ENCODE data around the gene TJP3. TPM values are rescaled to one million over a fixed set of nuclear protein-coding genes. Genes with fewer than 3 reads are reported as not detected.

Gene TJP3, protein sequence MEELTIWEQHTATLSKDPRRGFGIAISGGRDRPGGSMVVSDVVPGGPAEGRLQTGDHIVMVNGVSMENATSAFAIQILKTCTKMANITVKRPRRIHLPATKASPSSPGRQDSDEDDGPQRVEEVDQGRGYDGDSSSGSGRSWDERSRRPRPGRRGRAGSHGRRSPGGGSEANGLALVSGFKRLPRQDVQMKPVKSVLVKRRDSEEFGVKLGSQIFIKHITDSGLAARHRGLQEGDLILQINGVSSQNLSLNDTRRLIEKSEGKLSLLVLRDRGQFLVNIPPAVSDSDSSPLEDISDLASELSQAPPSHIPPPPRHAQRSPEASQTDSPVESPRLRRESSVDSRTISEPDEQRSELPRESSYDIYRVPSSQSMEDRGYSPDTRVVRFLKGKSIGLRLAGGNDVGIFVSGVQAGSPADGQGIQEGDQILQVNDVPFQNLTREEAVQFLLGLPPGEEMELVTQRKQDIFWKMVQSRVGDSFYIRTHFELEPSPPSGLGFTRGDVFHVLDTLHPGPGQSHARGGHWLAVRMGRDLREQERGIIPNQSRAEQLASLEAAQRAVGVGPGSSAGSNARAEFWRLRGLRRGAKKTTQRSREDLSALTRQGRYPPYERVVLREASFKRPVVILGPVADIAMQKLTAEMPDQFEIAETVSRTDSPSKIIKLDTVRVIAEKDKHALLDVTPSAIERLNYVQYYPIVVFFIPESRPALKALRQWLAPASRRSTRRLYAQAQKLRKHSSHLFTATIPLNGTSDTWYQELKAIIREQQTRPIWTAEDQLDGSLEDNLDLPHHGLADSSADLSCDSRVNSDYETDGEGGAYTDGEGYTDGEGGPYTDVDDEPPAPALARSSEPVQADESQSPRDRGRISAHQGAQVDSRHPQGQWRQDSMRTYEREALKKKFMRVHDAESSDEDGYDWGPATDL
- total RNA-seq (100 to 1,000 TPM in 2 of 5 donors, 10 to 100 TPM in 3; 31.9 to 204 (median 95.1) TPM), polyA plus RNA-seq (10 to 100 TPM; 62.3 to 96.1 (median 93.1) TPM)
- long read RNA-seq, donor 1, partial matches to known transcripts = 0 of 4 reads
- long read RNA-seq, donor 1, other reads (novel, unspliced or antisense) = 0 of 4 reads
- long read RNA-seq, donor 2, partial matches to known transcripts = 0 of 2 reads
- long read RNA-seq, donor 2, other reads (novel, unspliced or antisense) = 0 of 2 reads
- long read RNA-seq, donor 3 = 0 reads
- long read RNA-seq, donor 4 = 0 reads
- long read RNA-seq, donor 5, partial matches to known transcripts = 9 of 11 reads
- long read RNA-seq, donor 5, other reads (novel, unspliced or antisense) = 0 of 11 reads
- long read RNA-seq, donor 6, partial matches to known transcripts = 21 of 33 reads
- long read RNA-seq, donor 6, other reads (novel, unspliced or antisense) = 7 of 33 reads
- long read RNA-seq, donor 7, partial matches to known transcripts = 5 of 7 reads
- long read RNA-seq, donor 7, other reads (novel, unspliced or antisense) = 0 of 7 reads
- long read RNA-seq, donor 8, partial matches to known transcripts = 0 of 2 reads
- long read RNA-seq, donor 8, other reads (novel, unspliced or antisense) = 0 of 2 reads
- long read RNA-seq, donor 9 = 0 reads
- long read RNA-seq, donor 10, partial matches to known transcripts = 0 of 1 reads
- long read RNA-seq, donor 10, other reads (novel, unspliced or antisense) = 0 of 1 reads

DNA sequence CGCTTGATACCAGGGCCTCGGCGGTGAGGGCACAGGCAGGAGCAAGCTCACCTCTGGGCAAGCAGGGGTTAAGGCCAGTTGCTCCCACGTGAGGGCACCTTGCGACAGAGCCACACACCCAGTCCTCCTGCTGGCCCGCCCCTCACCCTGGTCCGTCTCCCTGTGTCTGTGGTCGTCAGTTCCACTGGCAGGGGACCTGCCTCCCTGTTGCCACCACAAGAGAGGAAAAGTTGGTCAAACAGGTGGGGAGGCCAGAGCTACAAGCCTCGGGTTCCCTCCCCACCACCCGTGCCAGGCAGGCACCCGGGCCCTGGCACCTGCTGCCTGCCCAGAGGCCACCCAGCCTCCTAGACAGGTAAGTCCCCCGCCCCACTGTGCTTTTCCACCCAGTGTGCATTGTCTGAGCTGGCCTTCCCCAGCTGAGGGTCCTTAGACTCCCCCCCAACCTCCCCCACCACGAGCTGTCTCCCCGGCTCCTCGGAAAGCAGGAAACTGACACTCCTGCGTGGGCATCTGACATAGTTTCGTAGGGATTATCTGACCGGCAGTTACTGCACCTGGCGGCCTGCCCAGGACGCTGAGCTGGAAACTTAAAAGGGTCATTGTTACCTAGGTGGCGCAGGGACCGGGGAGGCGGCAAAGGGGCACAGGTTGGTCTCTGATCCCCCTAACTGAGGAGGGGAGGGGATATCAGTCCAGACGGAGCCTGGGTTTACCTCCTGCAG is at the start of gene TJP3:
Gene TJP3, plus strand, starts transcription at position 178 of the 725 bp plus-strand sequence. CDS start 20,049 bp downstream, outside the sequence.
- WGBS, 5 donors = 13 to 29% (median 18%) methylated on average over 13 to 24 of the region's 24 CpGs
- Histone ChIP-seq H3K36me3 (no peaks in the 10 kb centered on the region), H3K9me3 (no peaks in the 10 kb centered on the region), H3K27ac (peak within 1 kb of the TSS; percentile 87 to 91 (median 90)), H3K4me1 (peaks cover 15 to 50% (median 37%) of the 10 kb centered on the region in 4 donors), H3K4me3 (peak within 1 kb of the TSS; percentile 34 to 55 (median 46)), H3K27me3 (peaks cover 0 to 30% (median 0%) of the 10 kb centered on the region in 3 donors)
- DNase-seq = peak; percentile 85 to 86
- TF ChIP-seq POLR2AphosphoS5 (IDR thresholded peaks at IDR 0.05) = peak in 2 of 3 donors; percentile 70 to 88
- TF ChIP-seq, protein P1, sequence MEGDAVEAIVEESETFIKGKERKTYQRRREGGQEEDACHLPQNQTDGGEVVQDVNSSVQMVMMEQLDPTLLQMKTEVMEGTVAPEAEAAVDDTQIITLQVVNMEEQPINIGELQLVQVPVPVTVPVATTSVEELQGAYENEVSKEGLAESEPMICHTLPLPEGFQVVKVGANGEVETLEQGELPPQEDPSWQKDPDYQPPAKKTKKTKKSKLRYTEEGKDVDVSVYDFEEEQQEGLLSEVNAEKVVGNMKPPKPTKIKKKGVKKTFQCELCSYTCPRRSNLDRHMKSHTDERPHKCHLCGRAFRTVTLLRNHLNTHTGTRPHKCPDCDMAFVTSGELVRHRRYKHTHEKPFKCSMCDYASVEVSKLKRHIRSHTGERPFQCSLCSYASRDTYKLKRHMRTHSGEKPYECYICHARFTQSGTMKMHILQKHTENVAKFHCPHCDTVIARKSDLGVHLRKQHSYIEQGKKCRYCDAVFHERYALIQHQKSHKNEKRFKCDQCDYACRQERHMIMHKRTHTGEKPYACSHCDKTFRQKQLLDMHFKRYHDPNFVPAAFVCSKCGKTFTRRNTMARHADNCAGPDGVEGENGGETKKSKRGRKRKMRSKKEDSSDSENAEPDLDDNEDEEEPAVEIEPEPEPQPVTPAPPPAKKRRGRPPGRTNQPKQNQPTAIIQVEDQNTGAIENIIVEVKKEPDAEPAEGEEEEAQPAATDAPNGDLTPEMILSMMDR (IDR thresholded peaks at IDR 0.05) = no peak
- intact Hi-C loops (cut with DNase I; ENCODE audit: low total_unique reads) = no loop called here

DNA sequence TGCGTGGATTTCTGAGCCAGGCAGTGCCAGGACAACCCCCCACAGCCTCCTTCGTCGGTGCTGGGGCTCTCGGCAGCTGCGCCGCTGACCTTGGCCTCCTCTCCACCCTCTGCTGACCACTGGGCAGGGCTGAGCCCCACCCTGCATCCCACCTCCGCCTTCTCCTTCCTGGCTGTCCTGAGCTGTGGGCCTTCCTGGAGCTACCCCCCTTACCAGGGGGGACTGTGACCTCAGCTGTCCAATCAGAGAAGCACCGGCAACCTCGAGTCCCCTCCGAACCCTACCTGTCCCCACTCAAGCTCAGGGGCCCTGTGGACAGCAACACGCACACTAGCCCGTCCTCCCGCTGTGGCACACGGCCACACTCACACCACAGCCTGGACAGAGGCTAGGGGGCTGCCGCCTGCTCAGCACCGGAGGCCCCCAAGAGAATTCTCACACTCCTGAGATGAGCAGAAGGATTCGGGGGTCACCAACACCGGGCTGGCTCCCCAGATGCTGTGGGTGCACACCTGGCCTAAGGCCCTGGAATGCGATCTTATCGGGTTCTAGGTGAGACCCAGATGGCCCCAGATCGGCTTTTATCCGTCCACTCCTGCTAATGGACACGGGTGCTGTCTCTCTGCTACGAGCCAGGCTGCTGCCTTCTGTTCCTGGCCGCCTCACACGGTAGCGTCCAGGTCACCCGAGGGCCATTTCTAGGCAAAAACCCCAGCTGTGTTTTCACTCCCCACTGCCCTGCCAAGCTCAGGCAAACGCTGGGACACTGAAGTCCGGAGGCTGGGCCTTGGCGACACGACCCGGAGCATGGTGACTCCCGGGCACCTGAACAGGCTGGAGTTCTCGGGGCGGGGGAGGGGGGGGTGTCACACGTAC is 49.1 kb upstream of the TJP3 start:
- Histone ChIP-seq H3K36me3 (peaks cover 40 to 97% (median 93%) of the 10 kb centered on the region in 4 donors), H3K27me3 (no peaks in the 10 kb centered on the region), H3K9me3 (no peaks in the 10 kb centered on the region), H3K4me1 (peaks cover 0 to 12% (median 9%) of the 10 kb centered on the region in 4 donors), H3K27ac (no peak overlapping the region), H3K4me3 (no peak overlapping the region)
- DNase-seq = no peak
- no peak for TF ChIP-seq POLR2A (IDR thresholded peaks at IDR 0.05)
- TF ChIP-seq, protein P1 (IDR thresholded peaks at IDR 0.05) = no peak
- intact Hi-C loops (cut with DNase I; ENCODE audit: low total_unique reads) = no loop called here
- WGBS, 5 donors = 86 to 93% (median 91%) methylated on average over 23 to 37 of the region's 37 CpGs

DNA sequence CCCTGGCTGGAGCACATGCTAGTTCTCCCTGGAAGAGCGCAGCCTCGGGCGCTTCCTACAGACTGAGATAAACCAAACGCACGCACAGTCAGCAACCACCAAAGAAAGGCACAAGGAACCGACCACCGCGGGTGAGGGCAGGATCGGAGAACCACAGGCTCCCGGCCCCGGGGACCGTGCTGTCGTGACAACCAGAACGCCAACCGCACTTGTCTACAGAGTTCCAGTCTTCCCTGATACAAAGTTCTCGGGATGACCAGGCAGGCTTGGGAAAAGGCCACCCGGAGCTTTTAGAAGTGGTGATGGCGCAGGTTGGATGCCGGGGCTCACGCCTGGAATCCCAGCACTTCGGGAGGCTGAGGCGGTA is 48.5 kb upstream of the TJP3 start:
- WGBS, 5 donors = 92 to 97% (median 95%) methylated on average over 6 to 22 of the region's 22 CpGs
- Histone ChIP-seq H3K9me3 (no peaks in the 10 kb centered on the region), H3K4me1 (peaks cover 0 to 12% (median 9%) of the 10 kb centered on the region in 4 donors)

More for the DNA sequence above, 48.5 kb upstream of the TJP3 start:
- peaks cover 46 to 97% (median 95%) of the 10 kb centered on the region in 4 donors for H3K36me3 ChIP-seq
- TF ChIP-seq EP300 (IDR thresholded peaks at IDR 0.05) = no peak
- TF ChIP-seq POLR2AphosphoS5 (IDR thresholded peaks at IDR 0.05) = no peak
- TF ChIP-seq, protein P1 (IDR thresholded peaks at IDR 0.05) = no peak
- TF ChIP-seq POLR2A (IDR thresholded peaks at IDR 0.05) = no peak
- H3K4me3 ChIP-seq = no peak overlapping the region
- intact Hi-C loops (cut with DNase I; ENCODE audit: low total_unique reads) = no loop called here
- H3K27me3 ChIP-seq = no peaks in the 10 kb centered on the region
- no peak overlapping the region for H3K27ac ChIP-seq
- DNase-seq = no peak
